NCI-H128 (cell line): ENCODE results near the gene MYH6.
"Not testable (repeated sequence)": the region's sequence is repeated elsewhere in the genome, so short reads cannot be mapped to it uniquely, and the experiment has no call there.

Experiments
- DNase-seq: peaks from one replicate; lab custom pipeline; 2025; ENCODE audit not compliant: unreplicated experiment; lab: John Stamatoyannopoulos, UW

MYH6 gene

GRCh38 chr14:23415821-23416778, 8.0 kb upstream of the MYH6 start:
- DNase-seq: no peak

GRCh38 chr14:23414906-23415820, 7.1 kb upstream of the MYH6 start:
- DNase-seq: no peak

DNA sequence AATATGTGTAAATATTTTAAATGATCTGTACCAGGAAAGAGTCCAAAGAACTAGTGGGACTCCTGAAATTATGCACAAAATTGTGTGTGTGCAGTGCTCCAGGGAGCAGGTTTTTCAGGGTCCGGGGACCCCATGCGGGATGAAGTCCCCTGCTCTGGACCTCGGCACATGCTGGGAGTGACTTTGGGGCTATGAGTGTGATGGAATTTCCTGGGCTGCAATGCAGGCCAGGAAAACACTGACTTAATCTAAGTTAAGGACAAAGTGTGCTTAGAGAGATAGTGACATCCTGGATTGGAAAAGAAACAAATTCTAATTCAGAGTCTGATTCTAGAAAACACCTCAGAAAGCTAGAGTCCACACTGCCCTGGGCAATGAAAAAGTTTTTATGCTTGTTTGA, 6.2 kb upstream of the MYH6 start:
- no peak for DNase-seq

GRCh38 chr14:23413681-23414080, 5.6 kb upstream of the MYH6 start:
- DNase-seq: no peak

- no peak for DNase-seq
Observed at GRCh38 chr14:23411563-23412525, 3.8 kb upstream of the MYH6 start.

GRCh38 chr14:23409966-23410635, 2.0 kb upstream of the MYH6 start:
- DNase-seq: no peak

- no peak for DNase-seq
Observed at GRCh38 chr14:23409475-23409874, 1.4 kb upstream of the MYH6 start.

- DNase-seq: no peak
Observed at GRCh38 chr14:23408307-23408630, 196 bp upstream of the MYH6 start.

DNA sequence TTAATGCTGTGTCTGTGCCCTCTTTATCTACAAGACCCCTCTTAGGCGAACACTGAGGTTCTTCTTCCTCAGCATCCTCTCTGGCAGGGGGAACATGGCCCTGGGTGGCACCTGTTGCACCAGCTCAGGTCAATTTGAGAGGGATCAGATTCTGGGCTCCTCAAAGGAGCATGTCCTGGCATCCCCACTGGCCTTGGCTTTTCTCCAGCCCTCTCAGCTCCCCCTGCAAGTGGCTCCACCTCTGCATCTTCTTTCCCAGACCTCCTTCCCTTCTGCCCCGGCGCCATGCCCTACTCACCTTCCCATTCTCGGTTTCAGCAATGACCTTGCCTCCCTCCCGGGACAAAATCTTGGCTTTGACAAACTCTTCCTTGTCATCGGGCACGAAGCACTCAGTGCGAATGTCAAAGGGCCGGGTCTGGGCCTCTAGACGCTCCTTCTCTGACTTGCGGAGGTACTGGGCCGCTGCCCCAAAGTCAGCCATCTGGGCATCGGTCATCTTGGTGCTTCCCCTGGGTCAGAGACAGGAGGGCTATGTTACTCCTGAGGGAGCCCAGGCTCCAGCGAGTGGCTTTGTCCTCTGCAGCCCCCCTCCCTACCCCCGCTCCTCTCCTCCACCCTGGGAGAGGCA, 1.2 kb downstream of the MYH6 start:
- no peak for DNase-seq

- no peak for DNase-seq
Observed at GRCh38 chr14:23406244-23406643, 1.8 kb downstream of the MYH6 start.

GRCh38 chr14:23405516-23406025, 2.5 kb downstream of the MYH6 start:
- DNase-seq: no peak

GRCh38 chr14:23405096-23405495, 3.0 kb downstream of the MYH6 start:
- no peak for DNase-seq

- DNase-seq: no peak
Observed at GRCh38 chr14:23404331-23404900, 3.7 kb downstream of the MYH6 start.

DNA sequence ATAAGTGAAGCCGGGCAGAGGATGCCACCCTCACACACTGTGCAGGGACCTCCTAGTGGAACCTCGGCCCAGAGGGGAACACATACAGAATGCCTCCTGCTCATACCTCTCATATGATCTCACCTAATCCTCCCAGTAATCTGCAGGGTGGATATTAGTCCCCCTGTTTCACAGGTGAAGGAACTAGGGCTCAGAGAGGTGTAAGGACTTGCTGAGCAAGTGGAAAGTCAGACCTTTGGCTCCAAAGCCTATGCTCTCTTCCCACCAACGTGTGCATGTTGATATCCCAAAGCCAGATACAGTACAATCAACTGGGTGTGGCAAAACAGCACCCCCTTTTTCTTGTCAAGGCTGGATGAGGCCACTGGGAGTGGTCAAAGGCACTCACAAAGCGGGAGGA, 4.2 kb downstream of the MYH6 start:
- DNase-seq: no peak

DNA sequence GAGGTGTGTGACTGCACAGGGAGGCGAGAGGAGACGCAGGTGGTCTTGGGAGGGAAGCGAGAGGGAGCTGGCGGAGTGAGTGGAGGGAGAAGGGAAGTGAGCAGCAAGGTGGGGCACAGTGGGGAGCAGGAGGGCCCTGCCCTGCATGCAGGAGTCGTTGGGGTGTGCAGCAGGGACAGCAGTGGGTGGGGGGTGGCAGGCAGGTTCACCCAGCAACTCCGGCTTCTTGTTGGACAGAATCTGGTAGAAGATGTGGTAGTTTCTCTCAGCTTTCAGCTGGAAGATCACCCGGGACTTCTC, 5.0 kb downstream of the MYH6 start:
- DNase-seq: no peak

- no peak for DNase-seq
Observed at GRCh38 chr14:23402296-23403138, 5.6 kb downstream of the MYH6 start.

GRCh38 chr14:23401291-23401690, 6.8 kb downstream of the MYH6 start:
- no peak for DNase-seq

- not testable (repeated sequence) for DNase-seq
Observed at GRCh38 chr14:23400496-23401149, 7.5 kb downstream of the MYH6 start.
